HCT116 (cell line): ENCODE data around the gene PRKCA. TPM values are rescaled to one million over a fixed set of nuclear protein-coding genes. Genes with fewer than 3 reads are reported as not detected.

Experiments
- ATAC-seq: fragments of 200-7000 bp; cut with Tn5 transposase; 2 replicates; pipeline ENCODE4 v1.9.1; 2020; ENCODE audit warnings: mild to moderate bottlenecking, moderate library complexity
- BruUV-seq: library from RNA; stranded (reverse); fragments of 400-500 nt; replicated peaks from 2 replicates; lab custom pipeline; 2021; lab: Mats Ljungman, UMichigan
- CTCF ChIA-PET: fragments of 300-600 bp; sonication (Branson Sonifier 250); formaldehyde crosslinking; loops from one replicate; lab custom pipeline; 2021; ENCODE audit warnings: antibody characterized with exemption; lab: Charles Lee
- POLR2A ChIA-PET: fragments of 300-600, 350-600 bp; sonication (Branson Sonifier 250); formaldehyde crosslinking; loops from one replicate; lab custom pipeline; 2021; ENCODE audit warnings: antibody characterized with exemption; lab: Charles Lee
- RAD21 ChIA-PET, 2 experiments: fragments of 300-600 bp; sonication (Branson Sonifier 250); formaldehyde crosslinking; loops; one replicate each; lab custom pipeline; 2023; ENCODE audit warnings: low total read pairs in 2 of 2; ENCODE audit not compliant: uncharacterized antibody in 2 of 2, unreplicated experiment in 2 of 2, low non-redundant PET in 1 of 2; lab: Charles Lee
- DNase-seq: peaks from one replicate; pipeline ENCODE4 v3.0.0-alpha.2; 2010; ENCODE audit warnings: low read depth, low spot score
- H2AFZ ChIP-seq: fragments of 200-600 bp; shearing (Covaris generic), sonication (generic); 2 replicates; pipeline ENCODE4 v1.6.1; 2017; ENCODE audit warnings: low read depth, mixed run types, mixed read lengths, antibody characterized with exemption, low read length; ENCODE audit not compliant: poor library complexity, severe bottlenecking
- H3K27ac ChIP-seq: 2 replicates; pipeline ENCODE4 v1.5.1; 2012; ENCODE audit warnings: low read depth, low read length
- H3K27me3 ChIP-seq: fragments of 200-600 bp; sonication (generic); 2 replicates; pipeline ENCODE4 v1.6.1; 2016; ENCODE audit warnings: mixed run types, low read length, mixed read lengths; ENCODE audit not compliant: insufficient read depth
- H3K36me3 ChIP-seq, 2 experiments: fragments of 200-500 bp in 1 of 2; fragments of 200-600 bp in 1 of 2; sonication (Bioruptor generic) in 1 of 2; sonication (generic) in 1 of 2; 2 replicates each; pipeline versions ENCODE4 v1.5.1 to v1.6.1; 2014 to 2016; ENCODE audit warnings: low read length in 2 of 2, inconsistent platforms in 1 of 2, mixed read lengths in 1 of 2, mixed run types in 1 of 2; ENCODE audit not compliant: insufficient read depth in 2 of 2, control insufficient read depth in 1 of 2
- H3K4me1 ChIP-seq, 2 experiments: fragments of 200-600 bp in 1 of 2; sonication (generic) in 1 of 2; 2 replicates each; pipeline versions ENCODE4 v1.5.1 to v1.6.1; 2012 to 2017; ENCODE audit warnings: low read length in 2 of 2, inconsistent platforms in 1 of 2, mild to moderate bottlenecking in 1 of 2, mixed read lengths in 1 of 2, mixed run types in 1 of 2, moderate library complexity in 1 of 2; ENCODE audit not compliant: insufficient read depth in 2 of 2, control insufficient read depth in 1 of 2
- H3K4me2 ChIP-seq: fragments of 200-600 bp; sonication (generic); 2 replicates; pipeline ENCODE4 v1.6.1; 2017; ENCODE audit warnings: mixed run types, low read length, mixed read lengths
- H3K4me3 ChIP-seq, 2 experiments: fragments of 200-600 bp in 1 of 2; sonication (generic) in 1 of 2; replicated peaks in 1 of 2; 2 replicates each; pipeline ENCODE4 v1.5.1; 2011 to 2016; ENCODE audit warnings: low read length in 2 of 2, control low read depth in 1 of 2, low read depth in 1 of 2, mild to moderate bottlenecking in 1 of 2, mixed read lengths in 1 of 2, mixed run types in 1 of 2
- H3K79me2 ChIP-seq: fragments of 200-600 bp; sonication (generic); 2 replicates; pipeline ENCODE4 v1.6.1; 2017; ENCODE audit warnings: mild to moderate bottlenecking, mixed run types, low read length, moderate library complexity, mixed read lengths; ENCODE audit not compliant: insufficient read depth
- H3K9ac ChIP-seq: fragments of 200-600 bp; sonication (generic); 2 replicates; pipeline ENCODE4 v1.6.1; 2016; ENCODE audit warnings: low read length, mixed read lengths
- H3K9me2 ChIP-seq: fragments of 200-600 bp; sonication (generic), shearing (Covaris generic); 2 replicates; pipeline ENCODE4 v1.6.1; 2017; ENCODE audit warnings: mixed run types, mild to moderate bottlenecking, moderate library complexity; ENCODE audit not compliant: insufficient read depth
- H3K9me3 ChIP-seq, 2 experiments: fragments of 200-500 bp in 1 of 2; fragments of 200-600 bp in 1 of 2; sonication (Bioruptor generic) in 1 of 2; sonication (generic) in 1 of 2; 2 replicates each; pipeline ENCODE4 v1.6.1; 2014 to 2017; ENCODE audit warnings: low read length in 2 of 2, mixed read lengths in 2 of 2, inconsistent platforms in 1 of 2, low read depth in 1 of 2, mild to moderate bottlenecking in 1 of 2, mixed run types in 1 of 2, moderate library complexity in 1 of 2; ENCODE audit not compliant: control insufficient read depth in 1 of 2, insufficient read depth in 1 of 2
- H4K20me1 ChIP-seq: fragments of 200-600 bp; sonication (generic), shearing (Covaris generic); 2 replicates; pipeline ENCODE4 v1.6.1; 2017; ENCODE audit warnings: mixed run types, mild to moderate bottlenecking, moderate library complexity; ENCODE audit not compliant: insufficient read depth
- CBX3 ChIP-seq: IDR thresholded peaks from 2 replicates; pipeline ENCODE4 v1.6.1; 2012; ENCODE audit warnings: low read depth
- CEBPB ChIP-seq: IDR thresholded peaks from 2 replicates; pipeline ENCODE4 v1.6.1; 2012; ENCODE audit warnings: low read depth
- CTCF ChIP-seq, 3 experiments: fragments of 200-600 bp in 1 of 3; sonication (generic) in 1 of 3; IDR thresholded peaks in 2 of 3; conservative IDR thresholded peaks in 1 of 3; 2 replicates each; pipeline ENCODE4 v1.5.1; 2012 to 2017; ENCODE audit warnings: low read depth in 2 of 3, low read length in 2 of 3, antibody characterized with exemption in 1 of 3, borderline replicate concordance in 1 of 3, control low read depth in 1 of 3, mild to moderate bottlenecking in 1 of 3, mixed read lengths in 1 of 3, mixed run types in 1 of 3, moderate library complexity in 1 of 3; ENCODE audit not compliant: insufficient read depth in 1 of 3
- EGR1 ChIP-seq: IDR thresholded peaks from 2 replicates; pipeline ENCODE4 v1.6.1; 2012; ENCODE audit warnings: low read depth
- EZH2 ChIP-seq: fragments of 200-600 bp; sonication (generic); IDR thresholded peaks from 2 replicates; pipeline ENCODE4 v1.6.1; 2017; ENCODE audit warnings: antibody characterized with exemption, mixed run types
- EZH2phosphoT487 ChIP-seq: fragments of 200-600 bp; IDR thresholded peaks from 2 replicates; pipeline ENCODE4 v1.6.1; 2018; ENCODE audit warnings: antibody characterized with exemption, borderline replicate concordance
- FOSL1 ChIP-seq: IDR thresholded peaks from 2 replicates; pipeline ENCODE4 v1.6.1; 2012; ENCODE audit warnings: low read depth
- MAX ChIP-seq: IDR thresholded peaks from 2 replicates; pipeline ENCODE4 v1.6.1; 2012
- SP1 ChIP-seq: IDR thresholded peaks from 2 replicates; pipeline ENCODE4 v1.6.1; 2012; ENCODE audit warnings: low read depth
- SRF ChIP-seq: IDR thresholded peaks from 2 replicates; pipeline ENCODE4 v1.6.1; 2012; ENCODE audit warnings: low read depth
- ZFX ChIP-seq: fragments of 450-650 bp; IDR thresholded peaks from 2 replicates; pipeline ENCODE4 v1.6.1; 2017
- intact Hi-C: fragments of 100-400 bp; cut with micrococcal nuclease; formaldehyde crosslinking; loops from 2 replicates; pipeline ENCODE4 v1.10.0; 2022
- total RNA-seq: library from RNA; stranded (reverse); gene quantifications from one replicate; pipeline ENCODE4 v1.2.1, GENCODE V29; 2021; ENCODE audit not compliant: unreplicated experiment
- TF ChIP-seq, protein P1 (sequence below): IDR thresholded peaks from 2 replicates; pipeline ENCODE4 v1.6.1; 2012; ENCODE audit warnings: low read depth

Gene PRKCA
- total RNA-seq, 1 experiment from 2014 or later: 18.8 TPM

DNA sequence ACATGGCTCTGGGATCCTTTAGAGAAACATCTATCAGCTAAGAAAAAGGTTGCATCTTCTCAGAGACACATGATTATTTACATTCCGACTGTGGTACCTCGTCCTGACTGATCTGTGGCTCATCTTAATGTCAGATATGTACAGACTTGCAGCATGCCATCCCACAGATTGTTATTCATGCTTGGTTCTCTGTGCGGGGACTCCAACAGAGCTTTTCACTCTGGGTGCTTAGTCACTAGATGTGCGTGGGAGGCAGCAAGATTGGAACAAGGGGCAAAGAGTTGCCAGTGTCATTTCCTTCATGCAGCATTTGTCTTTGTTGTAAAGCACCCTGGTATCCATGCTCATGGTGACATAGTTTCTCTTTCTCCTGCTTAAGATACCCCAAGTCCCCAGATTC, 353.4 kb downstream of the PRKCA start:
- no peak overlapping the region for H3K27ac ChIP-seq
- ChIA-PET POLR2A (no interaction called here), CTCF (interaction anchor here (0.6 kb wide), 1 partner anchor 454 kb away, joined by 5 read pairs; no protein-coding TSS in a partner anchor), RAD21 (no interaction called here)
- DNase-seq: no peak
- peak; percentile 64 for ATAC-seq
- TF ChIP-seq FOSL1 (peak; percentile 27; the same call in 1 of the 2 replicates), EZH2phosphoT487 (no peak), CEBPB (no peak), MAX (no peak), SRF (no peak), CTCF (IDR thresholded peaks at IDR 0.05 in 2 of 3, conservative IDR thresholded peaks at IDR 0.05 in 1 of 3; ENCODE audit: borderline replicate concordance in 1 of 3, insufficient read depth in 1 of 3, low read depth in 2 of 3, low read length in 2 of 3) (no peak), SP1 (no peak), ZFX (no peak), EGR1 (peak; percentile 93), EZH2 (no peak), CBX3 (no peak)
- TF ChIP-seq, protein P1, sequence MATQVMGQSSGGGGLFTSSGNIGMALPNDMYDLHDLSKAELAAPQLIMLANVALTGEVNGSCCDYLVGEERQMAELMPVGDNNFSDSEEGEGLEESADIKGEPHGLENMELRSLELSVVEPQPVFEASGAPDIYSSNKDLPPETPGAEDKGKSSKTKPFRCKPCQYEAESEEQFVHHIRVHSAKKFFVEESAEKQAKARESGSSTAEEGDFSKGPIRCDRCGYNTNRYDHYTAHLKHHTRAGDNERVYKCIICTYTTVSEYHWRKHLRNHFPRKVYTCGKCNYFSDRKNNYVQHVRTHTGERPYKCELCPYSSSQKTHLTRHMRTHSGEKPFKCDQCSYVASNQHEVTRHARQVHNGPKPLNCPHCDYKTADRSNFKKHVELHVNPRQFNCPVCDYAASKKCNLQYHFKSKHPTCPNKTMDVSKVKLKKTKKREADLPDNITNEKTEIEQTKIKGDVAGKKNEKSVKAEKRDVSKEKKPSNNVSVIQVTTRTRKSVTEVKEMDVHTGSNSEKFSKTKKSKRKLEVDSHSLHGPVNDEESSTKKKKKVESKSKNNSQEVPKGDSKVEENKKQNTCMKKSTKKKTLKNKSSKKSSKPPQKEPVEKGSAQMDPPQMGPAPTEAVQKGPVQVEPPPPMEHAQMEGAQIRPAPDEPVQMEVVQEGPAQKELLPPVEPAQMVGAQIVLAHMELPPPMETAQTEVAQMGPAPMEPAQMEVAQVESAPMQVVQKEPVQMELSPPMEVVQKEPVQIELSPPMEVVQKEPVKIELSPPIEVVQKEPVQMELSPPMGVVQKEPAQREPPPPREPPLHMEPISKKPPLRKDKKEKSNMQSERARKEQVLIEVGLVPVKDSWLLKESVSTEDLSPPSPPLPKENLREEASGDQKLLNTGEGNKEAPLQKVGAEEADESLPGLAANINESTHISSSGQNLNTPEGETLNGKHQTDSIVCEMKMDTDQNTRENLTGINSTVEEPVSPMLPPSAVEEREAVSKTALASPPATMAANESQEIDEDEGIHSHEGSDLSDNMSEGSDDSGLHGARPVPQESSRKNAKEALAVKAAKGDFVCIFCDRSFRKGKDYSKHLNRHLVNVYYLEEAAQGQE: no peak
- H3K36me3 ChIP-seq: no peaks in the 10 kb centered on the region
- no peaks in the 10 kb centered on the region for H3K27me3 ChIP-seq
- BruUV-seq: no TSS peak
- no peaks in the 10 kb centered on the region for H4K20me1 ChIP-seq
- peak overlapping the region in 1 of 2 experiments; percentile 7; a peak in 1 of 4 replicates for H3K4me3 ChIP-seq
- no peaks in the 10 kb centered on the region for H3K9me2 ChIP-seq
- H2AFZ ChIP-seq: no peak overlapping the region
- H3K4me1 ChIP-seq: peaks cover 12 to 26% of the 10 kb centered on the region in 2 experiments
- no peak overlapping the region for H3K9ac ChIP-seq
- H3K79me2 ChIP-seq: no peaks in the 10 kb centered on the region
- intact Hi-C loops: no loop called here
- no peaks in the 10 kb centered on the region for H3K9me3 ChIP-seq
- H3K4me2 ChIP-seq: peak overlapping the region; percentile 63
